ENCODE data around the gene SNRPE. TPM values are rescaled to one million over a fixed set of nuclear protein-coding genes. Genes with fewer than 3 reads are reported as not detected.

SNRPE gene
- total and polyA plus RNA-seq, 2 of the 13 experiments (the other 11 are each of a cell fraction or from before 2014, with no cell fraction given) = 146 to 281 TPM

- intact Hi-C loops (cut with micrococcal nuclease; ENCODE audit: unreplicated experiment) = no loop called here
- Histone ChIP-seq H4K20me1 (ENCODE audit: insufficient read depth, low read length) (peaks cover 11% of the 10 kb centered on the region; the same call in 1 of the 2 replicates), H3K27me3 (ENCODE audit: control insufficient read depth in 1 of 2, insufficient read depth in 2 of 2, low read length in 2 of 2) (no peaks in the 10 kb centered on the region), H3K79me2 (ENCODE audit: insufficient read depth, low read length) (peaks cover 25% of the 10 kb centered on the region), H2AFZ (ENCODE audit: low read length) (no peak overlapping the region), H3K4me3 (replicated peaks in 1 of 3; ENCODE audit: insufficient read depth in 1 of 3, low read depth in 2 of 3, low read length in 3 of 3) (no peak overlapping the region), H3K4me2 (ENCODE audit: low read depth, low read length) (no peak overlapping the region), H3K9me3 (ENCODE audit: low read length) (no peaks in the 10 kb centered on the region), H3K36me3 (replicated peaks in 1 of 2; ENCODE audit: control insufficient read depth in 1 of 2, insufficient read depth in 2 of 2, low read length in 2 of 2) (peaks cover 20 to 74% of the 10 kb centered on the region in 2 experiments), H3K4me1 (ENCODE audit: insufficient read depth, low read length) (no peaks in the 10 kb centered on the region), H3K27ac (ENCODE audit: extremely low read length, insufficient read depth, low read length) (no peak overlapping the region), H3K9ac (ENCODE audit: insufficient read depth, low read depth, low read length) (no peak overlapping the region)
- no peak for TF ChIP-seq GLMP (CRISPR knock-in tag; IDR thresholded peaks at IDR 0.05; ENCODE audit: borderline replicate concordance)
- no peak for TF ChIP-seq ZSCAN12 (CRISPR knock-in tag; IDR thresholded peaks at IDR 0.05)
- TF ChIP-seq CCDC6 (CRISPR knock-in tag; IDR thresholded peaks at IDR 0.05) = no peak
- no peak for TF ChIP-seq ZMAT3 (CRISPR knock-in tag; conservative IDR thresholded peaks at IDR 0.05)
- TF ChIP-seq SP140L (CRISPR knock-in tag; IDR thresholded peaks at IDR 0.05; ENCODE audit: borderline replicate concordance) = no peak
- no peak for TF ChIP-seq ZNF138 (CRISPR knock-in tag; IDR thresholded peaks at IDR 0.05; ENCODE audit: low read depth)
- no peak for TF ChIP-seq ZNF768 (CRISPR knock-in tag; IDR thresholded peaks at IDR 0.05)
- TF ChIP-seq BCL3 (CRISPR knock-in tag; IDR thresholded peaks at IDR 0.05) = no peak
- no peak for TF ChIP-seq FOXM1 (CRISPR knock-in tag; IDR thresholded peaks at IDR 0.05)
- TF ChIP-seq ZNF687 (CRISPR knock-in tag; IDR thresholded peaks at IDR 0.05) = no peak
- no peak for TF ChIP-seq KLF9 (CRISPR knock-in tag; IDR thresholded peaks at IDR 0.05; ENCODE audit: low read depth)
- no peak for TF ChIP-seq KAT8 (CRISPR knock-in tag; IDR thresholded peaks at IDR 0.05)
- CTCF ChIA-PET (ENCODE audit: low intra/inter-chr PET ratio, low total read pairs) = no interaction called here
- no TSS peak for BruUV-seq (replicated peaks)
- FAIRE-seq (no peak), DNase-seq (ENCODE audit: low spot score) (no peak), ATAC-seq (no peak)
- POLR2A ChIA-PET = no interaction called here
- in situ Hi-C loops (cut with HindIII; ENCODE audit: extremely low pct_ligation_motif_present, low pct_unique_long_range_greater_than_20kb) = no loop called here
- 100% methylated on average over 1 of the region's 1 CpG for WGBS (ENCODE audit: low lambda C conversion rate)
These were observed 38.1 kb upstream of the SNRPE start for GRCh38 chr1:203823306-203823705.

Measured in HepG2 (cell line).